ENCODE results near the gene CPE.

CPE gene

DNA sequence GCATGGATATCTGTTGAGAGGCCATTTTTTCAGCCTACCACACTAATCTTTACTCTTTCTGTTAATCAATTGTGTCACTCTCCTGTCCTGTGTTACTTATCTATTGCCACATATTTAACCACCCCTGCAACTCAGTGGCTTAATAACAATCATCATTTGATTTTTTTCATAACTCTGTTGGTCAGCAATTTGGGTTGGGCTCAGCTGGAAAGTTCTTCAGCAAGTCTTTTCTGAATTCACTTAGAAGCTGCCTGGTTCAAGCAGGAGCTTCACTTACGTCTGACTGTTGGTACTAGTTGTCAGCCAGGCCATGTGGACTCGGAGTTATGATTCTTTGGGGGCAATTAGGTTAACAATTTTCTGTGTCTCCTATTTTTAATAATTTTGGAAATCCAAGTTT, 50.1 kb downstream of the CPE start:
- TF ChIP-seq, protein P1, sequence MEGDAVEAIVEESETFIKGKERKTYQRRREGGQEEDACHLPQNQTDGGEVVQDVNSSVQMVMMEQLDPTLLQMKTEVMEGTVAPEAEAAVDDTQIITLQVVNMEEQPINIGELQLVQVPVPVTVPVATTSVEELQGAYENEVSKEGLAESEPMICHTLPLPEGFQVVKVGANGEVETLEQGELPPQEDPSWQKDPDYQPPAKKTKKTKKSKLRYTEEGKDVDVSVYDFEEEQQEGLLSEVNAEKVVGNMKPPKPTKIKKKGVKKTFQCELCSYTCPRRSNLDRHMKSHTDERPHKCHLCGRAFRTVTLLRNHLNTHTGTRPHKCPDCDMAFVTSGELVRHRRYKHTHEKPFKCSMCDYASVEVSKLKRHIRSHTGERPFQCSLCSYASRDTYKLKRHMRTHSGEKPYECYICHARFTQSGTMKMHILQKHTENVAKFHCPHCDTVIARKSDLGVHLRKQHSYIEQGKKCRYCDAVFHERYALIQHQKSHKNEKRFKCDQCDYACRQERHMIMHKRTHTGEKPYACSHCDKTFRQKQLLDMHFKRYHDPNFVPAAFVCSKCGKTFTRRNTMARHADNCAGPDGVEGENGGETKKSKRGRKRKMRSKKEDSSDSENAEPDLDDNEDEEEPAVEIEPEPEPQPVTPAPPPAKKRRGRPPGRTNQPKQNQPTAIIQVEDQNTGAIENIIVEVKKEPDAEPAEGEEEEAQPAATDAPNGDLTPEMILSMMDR (conservative IDR thresholded peaks at IDR 0.05; ENCODE audit: low read length) = no peak
- TF ChIP-seq EZH2phosphoT487 (IDR thresholded peaks at IDR 0.05; ENCODE audit: borderline replicate concordance) = no peak
- Histone ChIP-seq H3F3A (ENCODE audit: low read depth) (no peaks in the 10 kb centered on the region), H3K79me2 (ENCODE audit: insufficient read depth, low read length) (no peaks in the 10 kb centered on the region), H3K27me3 (ENCODE audit: insufficient read depth, low read length, poor library complexity, severe bottlenecking) (no peaks in the 10 kb centered on the region), H3K9ac (ENCODE audit: low read depth, low read length, poor library complexity, severe bottlenecking) (no peak overlapping the region), H3K9me3 (ENCODE audit: insufficient read depth, low read depth, low read length) (no peaks in the 10 kb centered on the region), H4K20me1 (ENCODE audit: insufficient read depth, low read length, poor library complexity, severe bottlenecking) (no peaks in the 10 kb centered on the region), H3K4me3 (ENCODE audit: low read length, poor library complexity, severe bottlenecking) (no peak overlapping the region), H3K36me3 (ENCODE audit: insufficient read depth, low read length) (no peaks in the 10 kb centered on the region), H3K9me2 (replicated peaks; ENCODE audit: low read depth, low read length) (no peaks in the 10 kb centered on the region), H3K4me2 (ENCODE audit: low read depth, low read length, poor library complexity, severe bottlenecking) (no peak overlapping the region), H2AFZ (ENCODE audit: low read length) (no peak overlapping the region), H3K4me1 (ENCODE audit: insufficient read depth, low read length, poor library complexity, severe bottlenecking) (no peaks in the 10 kb centered on the region)

DNA sequence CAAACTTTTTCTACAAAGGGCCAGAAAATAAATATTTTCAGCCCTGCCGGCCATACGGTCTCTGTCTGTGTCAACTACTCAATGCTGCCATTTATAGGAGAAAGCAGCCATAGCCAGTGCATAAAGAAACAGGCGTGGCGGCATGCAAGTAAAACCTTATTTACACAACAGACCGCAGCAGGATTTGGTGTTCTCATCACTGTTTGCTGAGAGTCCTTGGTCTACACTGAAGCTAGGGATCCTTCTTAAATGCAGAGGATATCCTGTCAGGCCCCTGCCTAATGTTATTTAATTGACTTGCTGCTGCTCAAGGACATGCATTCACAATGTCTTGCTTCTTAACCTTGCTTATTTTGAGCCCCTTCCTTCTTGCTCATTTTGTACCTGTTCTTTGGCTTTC, 54.7 kb downstream of the CPE start:
- Histone ChIP-seq H3K9me2 (replicated peaks; ENCODE audit: low read depth, low read length) (no peaks in the 10 kb centered on the region), H4K20me1 (ENCODE audit: insufficient read depth, low read length, poor library complexity, severe bottlenecking) (no peaks in the 10 kb centered on the region), H2AFZ (ENCODE audit: low read length) (no peak overlapping the region), H3K4me2 (ENCODE audit: low read depth, low read length, poor library complexity, severe bottlenecking) (no peak overlapping the region), H3K79me2 (ENCODE audit: insufficient read depth, low read length) (no peaks in the 10 kb centered on the region), H3K36me3 (ENCODE audit: insufficient read depth, low read length) (no peaks in the 10 kb centered on the region), H3K9ac (ENCODE audit: low read depth, low read length, poor library complexity, severe bottlenecking) (no peak overlapping the region), H3K9me3 (ENCODE audit: insufficient read depth, low read depth, low read length) (no peaks in the 10 kb centered on the region), H3F3A (ENCODE audit: low read depth) (no peaks in the 10 kb centered on the region), H3K4me1 (ENCODE audit: insufficient read depth, low read length, poor library complexity, severe bottlenecking) (no peaks in the 10 kb centered on the region), H3K27me3 (ENCODE audit: insufficient read depth, low read length, poor library complexity, severe bottlenecking) (no peaks in the 10 kb centered on the region), H3K4me3 (ENCODE audit: low read length, poor library complexity, severe bottlenecking) (no peak overlapping the region)
- TF ChIP-seq, protein P1 (conservative IDR thresholded peaks at IDR 0.05; ENCODE audit: low read length) = no peak
- TF ChIP-seq EZH2phosphoT487 (IDR thresholded peaks at IDR 0.05; ENCODE audit: borderline replicate concordance) = no peak

DNA sequence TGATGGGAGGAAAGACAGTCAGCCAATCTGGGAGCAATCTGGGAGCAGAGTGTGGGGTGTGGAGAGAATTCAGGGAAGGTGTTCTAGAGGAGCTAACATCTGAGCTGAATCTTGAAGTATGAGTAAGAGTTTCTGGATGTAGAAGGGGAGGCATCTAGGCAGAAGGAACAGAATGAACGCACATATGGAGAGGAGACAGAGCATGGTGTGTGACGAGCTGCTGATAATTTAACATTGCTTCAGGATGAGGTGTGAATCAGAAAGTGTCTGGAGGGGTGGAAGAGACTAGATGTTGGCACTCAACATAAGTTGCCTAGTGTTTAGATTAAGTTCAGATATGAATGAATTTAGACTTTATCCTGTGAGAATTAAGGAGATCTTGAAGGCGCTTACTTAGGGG, 58.9 kb downstream of the CPE start:
- H3K9ac ChIP-seq (ENCODE audit: low read depth, low read length, poor library complexity, severe bottlenecking) = no peak overlapping the region
- no peaks in the 10 kb centered on the region for H4K20me1 ChIP-seq (ENCODE audit: insufficient read depth, low read length, poor library complexity, severe bottlenecking)
- H3K79me2 ChIP-seq (ENCODE audit: insufficient read depth, low read length) = no peaks in the 10 kb centered on the region
- no peaks in the 10 kb centered on the region for H3K4me1 ChIP-seq (ENCODE audit: insufficient read depth, low read length, poor library complexity, severe bottlenecking)
- no peaks in the 10 kb centered on the region for H3K36me3 ChIP-seq (ENCODE audit: insufficient read depth, low read length)
- no peak for TF ChIP-seq EZH2phosphoT487 (IDR thresholded peaks at IDR 0.05; ENCODE audit: borderline replicate concordance)
- TF ChIP-seq, protein P1 (conservative IDR thresholded peaks at IDR 0.05; ENCODE audit: low read length) = no peak
- no peak overlapping the region for H2AFZ ChIP-seq (ENCODE audit: low read length)
- no peaks in the 10 kb centered on the region for H3K9me3 ChIP-seq (ENCODE audit: insufficient read depth, low read depth, low read length)
- H3K4me3 ChIP-seq (ENCODE audit: low read length, poor library complexity, severe bottlenecking) = no peak overlapping the region
- no peaks in the 10 kb centered on the region for H3K27me3 ChIP-seq (ENCODE audit: insufficient read depth, low read length, poor library complexity, severe bottlenecking)
- H3K9me2 ChIP-seq (replicated peaks; ENCODE audit: low read depth, low read length) = no peaks in the 10 kb centered on the region
- H3F3A ChIP-seq (ENCODE audit: low read depth) = no peaks in the 10 kb centered on the region
- H3K4me2 ChIP-seq (ENCODE audit: low read depth, low read length, poor library complexity, severe bottlenecking) = no peak overlapping the region

Measured in Loucy (cell line).